D341Med (cell line): ENCODE data around the gene NBAS.

ENCODE experiments used
- DNase-seq: peaks from one replicate; pipeline ENCODE4 v3.0.0; 2012; ENCODE audit warnings: low spot score

NBAS gene

GRCh38 chr2:15205562-15205961, 355.6 kb downstream of the NBAS start:
- DNase-seq: no peak

GRCh38 chr2:15201009-15201408, 360.1 kb downstream of the NBAS start:
- DNase-seq: no peak

DNA sequence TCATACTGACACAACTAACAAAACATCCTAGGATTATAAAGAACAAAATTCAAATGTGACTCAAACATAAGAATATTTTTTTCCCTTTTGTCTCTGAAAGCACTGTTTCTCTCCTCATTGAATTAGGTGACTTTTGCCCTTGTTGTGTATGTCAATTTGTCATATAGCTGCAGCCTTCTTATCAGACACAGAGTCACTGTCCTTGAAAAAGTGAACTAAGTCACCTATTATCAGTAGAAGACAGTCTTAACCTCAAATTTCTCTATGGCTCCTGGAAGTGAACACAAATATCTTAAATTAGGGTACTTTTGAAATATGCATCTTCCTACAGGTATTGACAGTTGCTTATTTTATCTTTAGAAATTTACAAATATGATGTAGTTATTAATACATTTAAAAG, 360.6 kb downstream of the NBAS start:
- DNase-seq: no peak

GRCh38 chr2:15198051-15198450, 363.1 kb downstream of the NBAS start:
- DNase-seq: no peak

DNA sequence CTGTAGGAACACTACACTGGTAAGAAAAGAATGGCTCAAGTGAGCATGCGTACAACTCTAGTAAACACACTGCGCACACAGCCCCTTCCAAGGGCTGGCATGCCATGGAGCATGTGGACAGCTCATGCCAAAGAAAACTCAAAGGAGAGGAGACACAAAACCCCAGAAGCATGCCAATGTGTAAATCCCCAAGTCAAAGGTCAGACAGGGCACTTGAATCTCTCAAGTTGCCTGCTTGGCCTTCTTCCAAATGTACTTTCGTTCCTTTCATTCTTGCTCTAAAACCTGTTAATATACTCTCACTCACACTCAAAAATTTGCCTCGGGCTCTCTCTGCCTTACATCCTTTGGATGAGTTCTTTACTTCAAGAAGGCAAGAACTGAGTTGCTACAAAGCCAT, 365.3 kb downstream of the NBAS start:
- no peak for DNase-seq

GRCh38 chr2:15191789-15192188, 369.3 kb downstream of the NBAS start:
- DNase-seq: no peak

GRCh38 chr2:15189216-15189615, 371.9 kb downstream of the NBAS start:
- no peak for DNase-seq

- no peak for DNase-seq
Observed at GRCh38 chr2:15187702-15188101, 373.4 kb downstream of the NBAS start.

- DNase-seq: no peak
Observed at GRCh38 chr2:15186118-15186517, 375.0 kb downstream of the NBAS start.

DNA sequence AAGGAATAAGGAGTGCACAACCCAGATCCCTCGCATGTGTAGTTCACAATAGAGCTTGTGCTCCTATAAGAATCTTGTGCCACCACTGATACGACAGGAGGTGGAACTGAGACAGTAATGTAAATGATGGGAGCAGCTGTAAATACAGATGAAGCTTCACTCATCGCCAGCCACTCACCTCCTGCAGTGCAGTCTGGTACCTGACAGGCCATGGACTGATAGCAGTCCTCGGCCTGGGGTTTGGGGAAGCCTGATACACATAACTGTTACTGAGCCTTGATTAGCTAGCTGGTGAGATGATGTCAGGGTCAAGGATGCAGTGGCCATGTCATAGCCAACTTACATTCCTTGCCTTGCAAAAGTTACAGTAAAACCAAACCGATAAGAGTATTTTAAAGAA, 376.6 kb downstream of the NBAS start:
- DNase-seq: no peak

DNA sequence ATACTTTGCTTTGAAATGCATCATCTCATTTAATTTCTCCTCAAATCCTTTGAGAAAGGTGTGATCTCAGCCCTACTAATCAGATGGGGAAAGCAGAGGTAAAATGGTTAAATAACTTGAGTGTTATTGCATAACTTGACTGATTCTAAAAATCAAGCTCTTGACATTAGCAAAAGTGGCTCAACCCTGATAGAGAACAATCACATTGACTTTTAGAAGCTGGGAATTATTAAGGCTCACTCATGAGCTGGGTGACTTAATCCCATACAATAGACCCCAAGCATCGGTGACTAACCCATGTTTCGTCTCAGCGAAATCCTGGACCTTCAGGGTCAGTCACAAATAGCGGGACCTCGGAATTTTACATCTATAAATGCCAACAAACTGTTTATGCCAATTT, 378.9 kb downstream of the NBAS start:
- no peak for DNase-seq

GRCh38 chr2:15181092-15181745, 379.9 kb downstream of the NBAS start:
- DNase-seq: no peak

DNA sequence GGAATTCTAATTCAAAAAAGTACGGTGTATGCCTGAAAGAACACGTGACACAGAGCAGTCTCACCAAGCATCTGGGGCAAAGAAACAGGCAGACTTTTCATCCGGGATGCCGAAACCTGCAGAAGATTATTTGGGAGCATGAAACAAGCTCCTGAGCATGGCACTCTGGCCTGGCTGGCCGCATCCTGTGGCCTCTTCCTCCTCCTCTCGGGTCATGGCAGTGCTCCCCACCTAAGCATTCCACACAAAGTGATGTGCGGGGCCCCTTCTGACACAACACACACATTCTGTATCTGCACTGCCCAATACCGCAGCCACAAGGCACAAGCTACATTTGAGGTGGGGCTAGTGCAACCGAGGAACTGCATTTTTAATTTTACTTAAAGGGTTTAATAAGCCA, 380.8 kb downstream of the NBAS start:
- no peak for DNase-seq

GRCh38 chr2:15178946-15179345, 382.2 kb downstream of the NBAS start:
- DNase-seq: no peak

DNA sequence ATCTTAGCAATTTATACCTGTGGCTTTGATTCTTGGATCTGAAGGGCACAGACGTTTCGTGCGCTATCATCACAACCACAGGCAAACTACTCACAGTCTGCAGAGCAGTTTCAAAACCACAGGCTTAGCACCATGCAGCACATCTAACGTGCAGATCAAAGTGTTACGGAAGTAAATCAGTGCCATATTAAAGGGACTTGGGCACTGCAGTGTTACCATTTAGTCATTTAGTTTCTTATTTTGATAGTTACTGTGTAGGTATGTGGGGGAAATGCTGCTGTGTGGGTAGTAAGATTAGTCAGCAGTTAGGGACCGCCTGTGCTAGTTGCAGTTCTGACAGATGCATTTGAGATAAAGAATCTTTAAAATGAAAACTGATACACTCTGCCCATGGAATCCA, 384.0 kb downstream of the NBAS start:
- no peak for DNase-seq

GRCh38 chr2:15176604-15177003, 384.5 kb downstream of the NBAS start:
- DNase-seq: no peak

GRCh38 chr2:15174567-15174966, 386.6 kb downstream of the NBAS start:
- no peak for DNase-seq

GRCh38 chr2:15173501-15173900, 387.6 kb downstream of the NBAS start:
- no peak for DNase-seq

DNA sequence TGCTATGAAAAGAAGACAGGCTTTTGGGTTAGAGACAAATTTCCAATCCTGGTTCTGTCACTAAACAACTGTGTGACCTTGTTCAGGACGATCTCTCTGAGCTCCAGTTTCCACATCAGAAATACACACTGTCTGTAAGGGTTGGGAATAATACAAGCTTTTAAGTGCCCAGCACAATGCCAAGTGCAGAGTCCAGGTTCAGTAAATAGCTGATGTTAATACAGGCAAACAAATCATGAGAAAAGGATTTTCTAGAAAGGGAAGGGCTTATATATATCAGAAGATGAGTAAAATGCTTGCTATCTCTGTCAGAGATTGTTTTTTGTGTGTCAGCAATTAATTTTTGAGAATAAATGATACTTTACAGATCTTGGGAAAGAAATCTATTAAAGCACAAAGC, 388.3 kb downstream of the NBAS start:
- no peak for DNase-seq

DNA sequence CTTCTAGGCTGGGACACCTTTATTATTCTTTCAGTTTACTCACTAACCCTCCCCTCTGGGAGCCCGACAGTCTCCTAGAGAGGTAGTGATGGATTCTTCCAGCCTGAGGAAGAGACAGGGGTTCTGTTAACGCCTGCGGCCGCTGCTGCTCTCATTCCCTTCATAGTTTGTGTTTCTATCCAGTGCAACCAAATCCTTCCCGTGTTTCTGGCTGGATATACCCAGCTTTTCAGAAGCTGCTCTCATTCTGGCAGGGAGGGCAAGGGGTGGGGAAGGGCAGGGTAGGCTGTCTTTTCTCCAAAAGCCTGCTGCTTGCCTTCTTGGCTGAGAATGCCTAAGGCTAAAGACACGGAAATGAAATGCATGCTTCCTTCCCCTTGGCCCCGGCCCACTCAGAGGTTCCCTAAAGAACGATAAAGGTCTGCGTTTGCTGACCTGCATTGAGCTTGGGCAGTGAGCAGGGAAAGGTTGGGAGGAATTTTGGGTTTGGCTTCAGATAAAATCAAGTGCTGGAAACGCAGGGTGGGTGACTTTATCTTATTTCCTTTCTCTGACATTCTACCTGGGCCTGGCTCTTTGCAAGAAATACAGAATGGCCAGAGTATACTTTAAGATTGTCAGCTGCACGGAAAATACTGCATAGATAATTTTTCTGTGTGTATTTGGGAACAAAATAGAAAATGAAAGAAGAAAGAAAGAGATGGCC, 390.9 kb downstream of the NBAS start:
- DNase-seq: no peak

- no peak for DNase-seq
Observed at GRCh38 chr2:15169326-15170069, 391.6 kb downstream of the NBAS start.

- no peak for DNase-seq
Observed at GRCh38 chr2:15168116-15168515, 393.0 kb downstream of the NBAS start.

DNA sequence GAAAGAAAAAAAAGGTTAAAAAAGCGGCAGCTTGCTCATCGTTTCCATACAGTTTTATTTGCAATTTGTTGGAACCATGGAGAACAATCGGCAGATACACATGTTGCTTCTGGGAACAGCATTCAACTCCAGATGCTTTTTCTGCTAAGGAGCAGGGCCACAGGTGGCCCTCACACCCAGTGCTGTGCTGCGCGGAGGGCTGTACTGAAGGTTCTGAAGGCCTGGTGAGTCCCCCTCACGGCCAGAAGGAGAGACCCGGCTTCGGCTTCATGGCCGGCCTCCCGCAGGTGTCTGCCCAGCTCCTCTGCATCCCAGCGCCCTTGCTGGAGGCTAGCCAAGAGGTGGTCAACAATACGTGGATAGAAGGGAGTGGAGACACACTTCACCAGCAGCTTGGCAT, 394.3 kb downstream of the NBAS start:
- DNase-seq: no peak
